ENCODE results near the gene IL6R.
"Not testable (repeated sequence)": the region's sequence is repeated elsewhere in the genome, so short reads cannot be mapped to it uniquely, and the experiment has no call there.

The IL6R gene

GRCh38 chr1:154485106-154485505 lies 80.0 kb downstream of the IL6R start:
- no peak for DNase-seq

GRCh38 chr1:154485910-154486496 lies 80.9 kb downstream of the IL6R start:
- no peak for DNase-seq

GRCh38 chr1:154486756-154487155 lies 81.6 kb downstream of the IL6R start:
- not testable (repeated sequence) for DNase-seq

GRCh38 chr1:154488922-154489321 lies 83.8 kb downstream of the IL6R start:
- DNase-seq, result no peak

- no peak for DNase-seq
Measured at GRCh38 chr1:154489695-154490274, 84.6 kb downstream of the IL6R start.

GRCh38 chr1:154490317-154490716 lies 85.2 kb downstream of the IL6R start:
- DNase-seq, result peak; percentile 66

GRCh38 chr1:154492115-154492514 lies 87.0 kb downstream of the IL6R start:
- no peak for DNase-seq

- DNase-seq, result peak; percentile 75
Measured at GRCh38 chr1:154493276-154493675, 88.1 kb downstream of the IL6R start.

GRCh38 chr1:154495496-154496273 lies 90.5 kb downstream of the IL6R start:
- no peak for DNase-seq

GRCh38 chr1:154496383-154496782 lies 91.2 kb downstream of the IL6R start:
- no peak for DNase-seq

GRCh38 chr1:154497026-154497806 lies 92.1 kb downstream of the IL6R start:
- DNase-seq, result no peak

GRCh38 chr1:154499446-154499845 lies 94.3 kb downstream of the IL6R start:
- DNase-seq, result no peak

- DNase-seq, result no peak
Measured at GRCh38 chr1:154500533-154500932, 95.4 kb downstream of the IL6R start.

GRCh38 chr1:154501423-154502065 lies 96.4 kb downstream of the IL6R start:
- DNase-seq, result no peak

GRCh38 chr1:154502066-154502743 lies 97.1 kb downstream of the IL6R start, which contains the start of the genes SHE and TDRD10:
Gene SHE, minus strand, starts transcription at chr1:154502412. Its CDS starts 386 bp downstream, at chr1:154502026.
Gene TDRD10, plus strand, starts transcription at chr1:154502219. Its CDS starts 4,685 bp downstream, at chr1:154506904.
- DNase-seq, result no peak

GRCh38 chr1:154502744-154503115 lies 97.6 kb downstream of the IL6R start:
- DNase-seq, result no peak

GRCh38 chr1:154503898-154504297 lies 98.8 kb downstream of the IL6R start:
- no peak for DNase-seq

GRCh38 chr1:154512760-154513159 lies 107.6 kb downstream of the IL6R start:
- no peak for DNase-seq

GRCh38 chr1:154514066-154514553 lies 109.0 kb downstream of the IL6R start:
- no peak for DNase-seq

- no peak for DNase-seq
Measured at GRCh38 chr1:154517661-154518060, 112.5 kb downstream of the IL6R start.

All from suppressor macrophage treated with lipopolysaccharide for 4 hours (primary cell).